Caki2 (cell line): Measurements from ENCODE around the gene TPRG1. TPM values are rescaled to one million over a fixed set of nuclear protein-coding genes. Genes with fewer than 3 reads are reported as not detected.
A peak's percentile ranks its signal among the peaks of the same experiment; 100 is the strongest.

Experiments used
- DNase-seq: peaks from one replicate; pipeline ENCODE4 v3.0.0-alpha.2; 2015; ENCODE audit warnings: low read depth
- in situ Hi-C: cut with HindIII; loops from 2 replicates; pipeline ENCODE4 v1.10.0; 2016; ENCODE audit warnings: low sequenced_read_pairs, low pct_unique_long_range_greater_than_20kb, mixed read lengths
- total RNA-seq: library from RNA; depleted of rRNA; stranded (reverse); fragments of >200 nt; shearing (Covaris generic); gene quantifications from 2 replicates; pipeline ENCODE4 v1.2.3, GENCODE V29; 2014; ENCODE audit warnings: low replicate concordance; rRNA removed

TPRG1 gene, protein sequence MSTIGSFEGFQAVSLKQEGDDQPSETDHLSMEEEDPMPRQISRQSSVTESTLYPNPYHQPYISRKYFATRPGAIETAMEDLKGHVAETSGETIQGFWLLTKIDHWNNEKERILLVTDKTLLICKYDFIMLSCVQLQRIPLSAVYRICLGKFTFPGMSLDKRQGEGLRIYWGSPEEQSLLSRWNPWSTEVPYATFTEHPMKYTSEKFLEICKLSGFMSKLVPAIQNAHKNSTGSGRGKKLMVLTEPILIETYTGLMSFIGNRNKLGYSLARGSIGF
- 0.20 and 0.81 TPM in 2 replicates for total RNA-seq

DNA sequence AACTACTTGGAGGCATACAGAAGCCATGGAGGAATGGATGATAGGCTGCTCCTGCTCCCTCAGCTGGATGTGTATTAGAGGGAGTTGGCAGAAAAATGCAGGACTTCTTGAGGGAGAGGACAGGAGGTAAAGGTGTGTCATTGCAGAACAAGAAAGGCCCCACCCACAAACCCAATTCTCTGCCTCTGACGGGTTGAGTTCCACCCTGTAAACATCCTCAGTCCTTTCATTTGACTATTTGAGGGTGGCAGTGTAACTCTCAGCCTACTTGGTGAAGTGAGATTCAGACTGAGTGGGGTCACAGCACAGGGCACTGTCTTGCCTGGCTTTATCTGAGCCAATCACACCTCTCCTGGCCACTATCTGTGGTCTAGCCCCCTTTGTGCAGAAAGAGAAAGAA is at the start of gene TPRG1:
Gene TPRG1, plus strand, starts transcription at position 265 of the 400 bp plus-strand sequence. CDS start 35,414 bp downstream, outside the sequence.
- no peak for DNase-seq
- in situ Hi-C loops = no loop called here

GRCh38 chr3:189122110-189122509 is 49.7 kb upstream of the TPRG1 start:
- no peak for DNase-seq
- in situ Hi-C loops = no loop called here

GRCh38 chr3:189122526-189123205 is 49.1 kb upstream of the TPRG1 start:
- in situ Hi-C loops = no loop called here
- DNase-seq = no peak

- in situ Hi-C loops = no loop called here
- no peak for DNase-seq
These were observed 48.0 kb upstream of the TPRG1 start for GRCh38 chr3:189123595-189124387.

DNA sequence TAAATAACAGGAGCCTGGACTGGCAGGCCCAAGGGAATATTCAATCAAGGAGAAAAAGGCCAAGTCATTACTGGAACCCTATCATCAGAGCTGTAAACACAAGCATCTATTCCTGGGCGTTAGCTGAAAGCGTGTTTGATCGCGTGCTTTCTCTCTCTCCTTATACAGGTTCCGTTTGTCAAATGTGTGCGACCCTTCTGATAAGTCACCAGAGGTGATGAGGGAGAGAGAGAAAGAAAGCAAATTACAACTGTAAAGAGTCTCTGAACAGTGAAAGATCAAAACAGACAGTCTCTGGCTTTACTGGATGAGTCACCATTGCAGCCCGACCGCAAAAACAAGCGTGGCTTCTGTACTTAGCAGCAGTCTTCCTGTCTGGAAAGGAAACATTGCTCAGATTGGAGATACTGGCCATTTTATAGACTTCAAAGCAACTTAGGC is 39.5 kb upstream of the TPRG1 start:
- in situ Hi-C loops = no loop called here
- DNase-seq = peak; percentile 73

GRCh38 chr3:189132839-189133238 is 38.9 kb upstream of the TPRG1 start:
- DNase-seq = no peak
- in situ Hi-C loops = no loop called here

GRCh38 chr3:189133768-189134167 is 38.0 kb upstream of the TPRG1 start:
- in situ Hi-C loops = no loop called here
- no peak for DNase-seq

DNA sequence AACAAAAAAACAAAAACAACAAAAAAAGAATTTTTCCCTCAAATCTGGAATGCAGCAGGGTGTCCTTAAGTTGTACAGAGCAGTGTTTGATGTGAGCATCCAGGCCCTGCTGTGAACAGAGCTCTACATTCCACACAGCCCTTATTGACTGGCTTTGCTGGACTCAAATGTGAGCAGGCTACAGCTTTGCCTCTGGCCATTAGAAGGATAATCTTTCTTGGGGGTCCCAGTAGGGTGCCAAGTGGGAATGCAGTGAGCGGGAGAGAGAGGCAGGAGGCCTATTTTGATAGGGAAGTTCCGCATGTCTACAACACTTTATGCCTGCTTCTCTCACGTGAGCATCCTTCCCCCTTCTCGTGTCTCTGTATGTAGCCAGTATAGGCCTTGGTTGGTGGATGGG is 34.4 kb upstream of the TPRG1 start:
- in situ Hi-C loops = no loop called here
- DNase-seq = no peak

- DNase-seq = no peak
- in situ Hi-C loops = no loop called here
These were observed 32.7 kb upstream of the TPRG1 start for GRCh38 chr3:189138901-189139610.

DNA sequence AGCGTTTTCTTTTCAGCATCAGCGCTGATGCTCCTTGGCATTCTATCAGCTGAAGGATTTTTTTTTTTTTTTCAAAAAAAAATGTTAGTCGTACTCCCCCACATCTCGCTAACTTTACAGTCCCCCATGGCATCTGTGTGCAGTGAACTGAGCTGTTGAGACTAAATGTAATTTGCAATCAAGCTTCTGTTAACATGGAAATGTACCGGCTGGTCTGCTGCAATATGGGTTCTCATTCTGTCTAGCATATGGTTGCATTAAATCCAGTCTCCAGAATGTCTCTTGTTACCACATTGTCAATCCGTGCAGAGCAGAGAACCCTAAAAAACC is 32.2 kb upstream of the TPRG1 start:
- no peak for DNase-seq
- in situ Hi-C loops = no loop called here

DNA sequence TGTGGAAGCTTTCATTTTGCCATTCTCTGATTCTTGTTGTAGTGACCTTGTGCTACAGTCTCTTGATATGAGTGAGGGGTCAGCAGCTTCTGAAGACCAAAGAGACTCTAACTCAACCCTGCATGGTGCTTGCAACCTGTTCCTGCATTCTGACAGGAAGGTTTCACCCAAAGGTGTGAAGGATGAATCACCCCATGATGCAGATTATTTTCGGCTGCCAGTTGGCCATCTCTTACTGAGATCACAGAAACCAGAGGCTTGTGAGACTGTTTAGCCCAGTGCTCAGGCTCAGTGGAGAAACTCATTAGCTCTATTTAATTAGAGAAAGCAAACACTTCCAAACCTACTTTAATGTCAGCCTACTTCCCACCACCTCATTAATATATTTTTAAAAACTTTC is 29.2 kb upstream of the TPRG1 start:
- no peak for DNase-seq
- in situ Hi-C loops = no loop called here

DNA sequence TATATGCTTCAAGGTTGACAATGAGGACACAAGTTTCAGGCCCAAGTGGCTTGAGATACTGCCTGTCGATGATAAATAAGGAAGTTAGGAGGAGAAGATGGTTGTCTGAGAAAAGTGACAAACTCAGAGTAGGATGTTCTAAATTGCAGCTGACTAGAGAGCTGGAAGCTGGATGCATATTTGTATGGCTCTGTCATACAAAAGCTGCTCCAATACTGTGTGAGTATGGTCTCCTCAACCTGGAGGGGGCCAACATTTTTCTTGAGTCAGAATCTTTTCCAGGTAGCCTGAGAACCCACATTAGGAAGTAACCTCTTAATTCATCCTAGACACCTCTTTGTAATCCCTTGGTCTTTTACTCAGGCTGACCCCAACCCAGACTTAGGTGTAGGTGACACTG is 28.4 kb upstream of the TPRG1 start:
- DNase-seq = no peak
- in situ Hi-C loops = no loop called here

DNA sequence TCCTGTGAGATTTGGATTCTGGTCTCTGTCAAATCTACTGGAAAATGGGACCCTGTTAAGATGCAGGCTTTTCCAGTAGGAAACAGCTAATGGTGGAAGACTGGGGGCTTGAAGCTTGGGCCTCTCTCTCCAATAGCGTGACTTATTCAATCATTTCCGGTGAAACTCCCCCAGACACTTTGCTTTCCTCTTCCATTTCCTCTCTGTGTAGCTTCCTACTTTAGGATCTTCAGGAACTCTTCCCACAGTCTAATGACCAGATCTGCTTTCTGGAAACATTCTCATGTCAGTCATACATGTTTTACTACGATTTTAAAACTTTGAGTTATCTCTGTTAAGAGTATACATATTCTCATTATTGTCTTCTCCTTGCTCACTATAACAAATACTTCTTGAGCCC is 28.0 kb upstream of the TPRG1 start:
- DNase-seq = no peak
- in situ Hi-C loops = no loop called here

GRCh38 chr3:189144645-189145044 is 27.1 kb upstream of the TPRG1 start:
- in situ Hi-C loops = no loop called here

GRCh38 chr3:189146848-189147247 is 24.9 kb upstream of the TPRG1 start:
- no peak for DNase-seq
- in situ Hi-C loops = no loop called here

More at GRCh38 chr3:189144645-189145044, 27.1 kb upstream of the TPRG1 start:
- DNase-seq = no peak

DNA sequence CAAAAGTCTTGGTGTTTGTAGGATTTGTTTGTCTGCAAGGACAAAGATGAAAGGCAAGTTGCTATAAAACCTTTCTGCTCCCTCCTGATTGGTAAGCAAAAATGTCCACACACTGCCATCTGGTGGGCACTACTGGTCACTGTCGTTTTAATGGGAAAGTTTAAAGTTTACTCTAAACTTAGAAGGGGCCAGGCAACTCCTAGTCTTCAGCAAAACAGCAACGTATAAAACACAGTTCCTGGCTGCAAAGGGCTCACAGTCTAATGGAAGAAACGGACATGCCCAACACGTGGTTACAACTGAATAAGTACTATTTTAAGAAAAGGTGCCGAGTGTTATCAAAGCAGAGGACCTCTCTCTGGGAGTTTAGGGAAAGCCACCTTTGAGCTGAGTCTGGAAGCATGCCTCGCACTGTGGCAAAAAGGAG is 23.7 kb upstream of the TPRG1 start:
- peak; percentile 65 for DNase-seq
- in situ Hi-C loops = no loop called here

GRCh38 chr3:189149203-189149602 is 22.6 kb upstream of the TPRG1 start:
- in situ Hi-C loops = no loop called here
- DNase-seq = no peak

DNA sequence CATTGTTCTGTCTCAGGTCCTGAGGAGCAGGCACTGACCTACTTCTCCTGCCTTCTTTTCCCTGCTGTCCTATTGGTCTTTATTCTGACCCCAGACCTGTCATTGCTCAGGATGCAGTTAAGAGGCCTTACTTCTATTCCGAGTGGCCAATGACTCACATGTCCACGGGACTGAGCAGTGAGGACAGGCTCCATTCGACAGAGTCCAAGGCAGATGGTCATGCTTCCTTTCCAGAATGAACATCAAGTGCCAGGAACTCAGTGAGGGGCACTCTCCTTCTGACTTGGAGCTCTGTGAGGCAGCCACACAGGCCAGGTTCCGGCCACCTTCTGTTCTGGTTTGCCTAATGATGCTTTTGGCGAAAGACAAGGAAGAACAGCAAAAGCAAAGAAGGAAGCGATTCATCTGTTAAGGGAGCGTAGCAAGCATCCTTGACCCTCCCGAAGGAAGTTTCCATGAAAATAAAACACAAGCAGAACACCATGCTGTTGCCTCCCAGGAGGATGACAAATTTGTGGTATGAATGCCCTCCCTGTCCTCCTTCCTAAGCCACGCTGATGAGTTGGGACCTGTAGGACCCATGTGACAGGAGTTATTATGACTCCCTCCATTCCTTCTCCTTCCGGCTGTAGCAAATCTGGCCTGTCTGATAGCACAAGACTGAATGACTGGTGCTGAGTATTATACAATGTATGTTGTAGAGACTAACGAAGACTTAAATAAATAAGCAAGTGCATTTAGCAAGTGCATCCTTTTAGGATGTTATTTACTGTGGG is 14.4 kb upstream of the TPRG1 start:
- DNase-seq = no peak
- in situ Hi-C loops = no loop called here
